ENCODE results near the gene PLCD1. TPM values are rescaled to one million over a fixed set of nuclear protein-coding genes. Genes with fewer than 3 reads are reported as not detected.

The PLCD1 gene
- total and polyA plus RNA-seq, 2 of the 13 experiments (the other 11 are each of a cell fraction or from before 2014, with no cell fraction given): 10.1 to 12.4 TPM

- TF ChIP-seq ZNF564 (CRISPR knock-in tag; IDR thresholded peaks at IDR 0.05): no peak
- TF ChIP-seq ZNF530 (CRISPR knock-in tag; IDR thresholded peaks at IDR 0.05; ENCODE audit: low read depth): no peak
- 0 out of 2 replicates have a peak, but pooled peaks have one; percentile 68 for TF ChIP-seq ZNF333 (CRISPR knock-in tag; IDR thresholded peaks at IDR 0.05; ENCODE audit: borderline replicate concordance)
- TF ChIP-seq NFIC (IDR thresholded peaks at IDR 0.05; ENCODE audit: low read length): no peak
- TF ChIP-seq ZNF263 (CRISPR knock-in tag; IDR thresholded peaks at IDR 0.05): peak; percentile 86
- peak; percentile 28; the same call in 1 of the 2 replicates for TF ChIP-seq ZFY (CRISPR knock-in tag; IDR thresholded peaks at IDR 0.05)
- peak; percentile 58; the same call in 1 of the 2 replicates for TF ChIP-seq RXRA (CRISPR knock-in tag; IDR thresholded peaks at IDR 0.05)
- TF ChIP-seq CBX1 (IDR thresholded peaks at IDR 0.05; ENCODE audit: low read depth): no peak
- no peak for TF ChIP-seq ZNF136 (CRISPR knock-in tag; IDR thresholded peaks at IDR 0.05; ENCODE audit: low read depth)
- TF ChIP-seq ZNF44 (CRISPR knock-in tag; IDR thresholded peaks at IDR 0.05): no peak
- no peak for TF ChIP-seq BORCS8-MEF2B (CRISPR knock-in tag; IDR thresholded peaks at IDR 0.05)
- no peak for TF ChIP-seq TFDP1 (CRISPR knock-in tag; IDR thresholded peaks at IDR 0.05; ENCODE audit: borderline replicate concordance)
- TF ChIP-seq, protein P1, sequence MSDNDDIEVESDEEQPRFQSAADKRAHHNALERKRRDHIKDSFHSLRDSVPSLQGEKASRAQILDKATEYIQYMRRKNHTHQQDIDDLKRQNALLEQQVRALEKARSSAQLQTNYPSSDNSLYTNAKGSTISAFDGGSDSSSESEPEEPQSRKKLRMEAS (IDR thresholded peaks at IDR 0.05): peak; percentile 63
- 0 out of 2 replicates have a peak, but pooled peaks have one; percentile 44 for TF ChIP-seq HOXA3 (CRISPR knock-in tag; IDR thresholded peaks at IDR 0.05)
- TF ChIP-seq ZBTB38 (CRISPR knock-in tag; IDR thresholded peaks at IDR 0.05): peak; percentile 81
- TF ChIP-seq SP2 (CRISPR knock-in tag; IDR thresholded peaks at IDR 0.05): no peak
- 0 out of 2 replicates have a peak, but pooled peaks have one; percentile 31 for TF ChIP-seq ZMYM4 (CRISPR knock-in tag; IDR thresholded peaks at IDR 0.05)
- TF ChIP-seq HIVEP1 (CRISPR knock-in tag; IDR thresholded peaks at IDR 0.05): 0 out of 2 replicates have a peak, but pooled peaks have one; percentile 46
- peak; percentile 53; the same call in 1 of the 2 replicates for TF ChIP-seq KDM5B (CRISPR knock-in tag; IDR thresholded peaks at IDR 0.05; ENCODE audit: borderline replicate concordance)
- no peak for TF ChIP-seq RAD21 (CRISPR knock-in tag; IDR thresholded peaks at IDR 0.05)
- no peak for TF ChIP-seq TCF12 (IDR thresholded peaks at IDR 0.05)
- 0 out of 2 replicates have a peak, but pooled peaks have one; percentile 32 for TF ChIP-seq TCF12 (CRISPR knock-in tag; IDR thresholded peaks at IDR 0.05)
- TF ChIP-seq NR0B2 (CRISPR knock-in tag; IDR thresholded peaks at IDR 0.05): 0 out of 2 replicates have a peak, but pooled peaks have one; percentile 60
- TF ChIP-seq MTA1 (CRISPR knock-in tag; IDR thresholded peaks at IDR 0.05; ENCODE audit: borderline replicate concordance): peak; percentile 27; the same call in 1 of the 2 replicates
- TF ChIP-seq MXD1 (CRISPR knock-in tag; IDR thresholded peaks at IDR 0.05): peak; percentile 49; the same call in 1 of the 2 replicates
- no peak for TF ChIP-seq SP1 (IDR thresholded peaks at IDR 0.05)
- no peak for TF ChIP-seq SP1 (CRISPR knock-in tag; IDR thresholded peaks at IDR 0.05)
- no peak for TF ChIP-seq TERF1 (CRISPR knock-in tag; IDR thresholded peaks at IDR 0.05)
Observed at GRCh38 chr3:37980462-37981347, 48.7 kb downstream of the PLCD1 start (continued).

Measured in HepG2 (cell line).